Keratinocyte (primary cell): Measurements from ENCODE around the gene PLXDC1. TPM values are rescaled to one million over a fixed set of nuclear protein-coding genes. Genes with fewer than 3 reads are reported as not detected.
"Not testable (repeated sequence)": the region's sequence is repeated elsewhere in the genome, so short reads cannot be mapped to it uniquely, and the experiment has no call there.

ENCODE experiments used
- DNase-seq: peaks from one replicate; pipeline ENCODE4 v3.0.0-alpha.2; 2011; ENCODE audit warnings: low read depth, missing footprints, low spot score
- FAIRE-seq: peaks from 2 replicates; lab custom pipeline; 2011; peaks lifted over from hg19 to GRCh38; lab: Jason Lieb, UNC
- H2AFZ ChIP-seq: 2 replicates; pipeline ENCODE4 v1.6.0; 2012; ENCODE audit warnings: low read length, control low read depth, inconsistent platforms; ENCODE audit not compliant: control insufficient read depth
- H3K27ac ChIP-seq: 2 replicates; pipeline ENCODE4 v1.5.1; 2011; ENCODE audit warnings: low read length; ENCODE audit not compliant: control insufficient read depth, insufficient read depth
- H3K27me3 ChIP-seq: 3 replicates; pipeline ENCODE4 v1.6.0; 2011; ENCODE audit warnings: low read length; ENCODE audit not compliant: control insufficient read depth, insufficient read depth; ENCODE audit errors: extremely low read depth
- H3K36me3 ChIP-seq, 2 experiments: 2 replicates in 1 of 2; 3 replicates in 1 of 2; pipeline ENCODE4 v1.5.1; 2011; ENCODE audit warnings: low read length in 2 of 2, mild to moderate bottlenecking in 1 of 2; ENCODE audit not compliant: control insufficient read depth in 2 of 2, insufficient read depth in 2 of 2; ENCODE audit errors: extremely low read depth in 1 of 2
- H3K4me1 ChIP-seq: 3 replicates; pipeline ENCODE4 v1.5.1; 2011; ENCODE audit warnings: low read length; ENCODE audit not compliant: control insufficient read depth, insufficient read depth; ENCODE audit errors: extremely low read depth
- H3K4me2 ChIP-seq: 3 replicates; pipeline ENCODE4 v1.6.0; 2011; ENCODE audit warnings: low read depth, low read length; ENCODE audit not compliant: control insufficient read depth, insufficient read depth; ENCODE audit errors: extremely low read depth
- H3K4me3 ChIP-seq, 3 experiments: fragments of 200-600 bp in 1 of 3; sonication (generic) in 1 of 3; 2 replicates in 2 of 3; 3 replicates in 1 of 3; pipeline ENCODE4 v1.5.1; 2011 to 2016; ENCODE audit warnings: low read length in 3 of 3, mild to moderate bottlenecking in 3 of 3, control low read depth in 2 of 3, inconsistent platforms in 1 of 3, low read depth in 1 of 3, mixed read lengths in 1 of 3, mixed run types in 1 of 3, moderate library complexity in 1 of 3; ENCODE audit not compliant: control insufficient read depth in 2 of 3, insufficient read depth in 2 of 3; ENCODE audit errors: extremely low read depth in 1 of 3
- H3K79me2 ChIP-seq: 2 replicates; pipeline ENCODE4 v1.6.0; 2012; ENCODE audit warnings: low read length; ENCODE audit not compliant: control insufficient read depth, insufficient read depth
- H3K9ac ChIP-seq: 3 replicates; pipeline ENCODE4 v1.6.0; 2011; ENCODE audit warnings: low read length; ENCODE audit not compliant: control insufficient read depth, insufficient read depth; ENCODE audit errors: extremely low read depth
- H3K9me1 ChIP-seq: 3 replicates; pipeline ENCODE4 v1.6.0; 2011; ENCODE audit warnings: low read length; ENCODE audit not compliant: control insufficient read depth, insufficient read depth; ENCODE audit errors: extremely low read depth
- H3K9me3 ChIP-seq: 2 replicates; pipeline ENCODE4 v1.5.1; 2012; ENCODE audit warnings: low read depth, low read length; ENCODE audit not compliant: control insufficient read depth
- H4K20me1 ChIP-seq: 3 replicates; pipeline ENCODE4 v1.6.0; 2011; ENCODE audit warnings: low read length; ENCODE audit not compliant: control insufficient read depth, insufficient read depth; ENCODE audit errors: extremely low read depth
- EZH2 ChIP-seq: IDR thresholded peaks from one replicate; pipeline ENCODE4 v1.6.1; 2012; ENCODE audit warnings: inconsistent platforms, mild to moderate bottlenecking, low read length, moderate library complexity
- dilution Hi-C: fragments of 300-500 bp; cut with MboI; formaldehyde crosslinking; loops from one replicate; pipeline ENCODE4 v1.7.0; 2020; ENCODE audit warnings: low sequenced_read_pairs; ENCODE audit not compliant: extremely low pct_ligation_motif_present
- polyA plus RNA-seq, 5 experiments: library from polyadenylated mRNA; depleted of rRNA in 3 of 5; stranded (reverse) in 3 of 5; stranded (forward) in 1 of 5; unstranded in 1 of 5; fragments of >200 nt; gene quantifications; 1 replicate in 1 of 5; 2 replicates in 3 of 5; 3 replicates in 1 of 5; pipeline versions ENCODE4 v1.2.1 to v1.2.3, GENCODE V29; 2011 to 2012; ENCODE audit warnings: missing spikeins in 2 of 5, low read depth in 1 of 5, low replicate concordance in 1 of 5
- TF ChIP-seq, protein P1 (sequence below), 3 experiments: IDR thresholded peaks in 1 of 3; conservative IDR thresholded peaks in 1 of 3; optimal IDR thresholded peaks in 1 of 3; 2 replicates in 2 of 3; 3 replicates in 1 of 3; pipeline versions ENCODE3 to v1.5.1; 2011; ENCODE audit warnings: low read length in 3 of 3, mild to moderate bottlenecking in 3 of 3, moderate library complexity in 2 of 3, control low read depth in 1 of 3, inconsistent platforms in 1 of 3; ENCODE audit not compliant: insufficient read depth in 2 of 3; ENCODE audit errors: extremely low read depth in 1 of 3

Gene PLXDC1
- polyA plus RNA-seq, 1 donor (not counting 4 experiments of a cell fraction or from before 2014, with no cell fraction given), result 0.35 TPM

DNA sequence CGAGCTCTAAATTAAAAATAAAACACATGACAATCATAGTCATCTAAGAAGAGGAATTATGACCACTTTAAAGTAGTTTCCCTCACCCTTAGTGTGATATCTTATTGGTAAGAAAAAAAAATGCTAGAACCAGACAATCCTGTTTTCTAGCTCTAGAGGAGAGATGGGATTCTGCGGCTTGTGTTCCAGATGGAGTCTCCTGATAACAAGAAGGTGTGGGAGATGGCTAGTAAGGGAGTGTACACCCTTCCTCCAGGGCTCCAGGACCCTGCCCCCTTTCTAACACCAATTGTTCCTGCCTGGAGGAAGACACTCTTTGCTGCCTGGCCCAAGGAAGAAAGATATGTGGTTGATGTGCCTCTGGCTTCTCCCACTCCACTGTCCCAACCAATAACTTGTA, 115.4 kb downstream of the PLXDC1 start:
- Histone ChIP-seq H3K4me1 (peaks cover 4% of the 10 kb centered on the region), H3K9ac (no peak overlapping the region), H3K27ac (no peak overlapping the region), H3K79me2 (no peaks in the 10 kb centered on the region), H3K27me3 (peaks cover 1% of the 10 kb centered on the region), H3K4me3 (no peak overlapping the region), H3K9me3 (no peaks in the 10 kb centered on the region), H2AFZ (no peak overlapping the region), H3K36me3 (no peaks in the 10 kb centered on the region), H3K9me1 (no peaks in the 10 kb centered on the region), H3K4me2 (no peak overlapping the region), H4K20me1 (no peaks in the 10 kb centered on the region)
- dilution Hi-C loops, result no loop called here
- DNase-seq (no peak), FAIRE-seq (no peak)
- TF ChIP-seq, protein P1, sequence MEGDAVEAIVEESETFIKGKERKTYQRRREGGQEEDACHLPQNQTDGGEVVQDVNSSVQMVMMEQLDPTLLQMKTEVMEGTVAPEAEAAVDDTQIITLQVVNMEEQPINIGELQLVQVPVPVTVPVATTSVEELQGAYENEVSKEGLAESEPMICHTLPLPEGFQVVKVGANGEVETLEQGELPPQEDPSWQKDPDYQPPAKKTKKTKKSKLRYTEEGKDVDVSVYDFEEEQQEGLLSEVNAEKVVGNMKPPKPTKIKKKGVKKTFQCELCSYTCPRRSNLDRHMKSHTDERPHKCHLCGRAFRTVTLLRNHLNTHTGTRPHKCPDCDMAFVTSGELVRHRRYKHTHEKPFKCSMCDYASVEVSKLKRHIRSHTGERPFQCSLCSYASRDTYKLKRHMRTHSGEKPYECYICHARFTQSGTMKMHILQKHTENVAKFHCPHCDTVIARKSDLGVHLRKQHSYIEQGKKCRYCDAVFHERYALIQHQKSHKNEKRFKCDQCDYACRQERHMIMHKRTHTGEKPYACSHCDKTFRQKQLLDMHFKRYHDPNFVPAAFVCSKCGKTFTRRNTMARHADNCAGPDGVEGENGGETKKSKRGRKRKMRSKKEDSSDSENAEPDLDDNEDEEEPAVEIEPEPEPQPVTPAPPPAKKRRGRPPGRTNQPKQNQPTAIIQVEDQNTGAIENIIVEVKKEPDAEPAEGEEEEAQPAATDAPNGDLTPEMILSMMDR (optimal IDR thresholded peaks at IDR 0.05 in 1 of 3, IDR thresholded peaks at IDR 0.05 in 1 of 3, conservative IDR thresholded peaks at IDR 0.05 in 1 of 3; ENCODE audit: extremely low read depth in 1 of 3, insufficient read depth in 2 of 3, low read length in 3 of 3), result no peak
- no peak for TF ChIP-seq EZH2

DNA sequence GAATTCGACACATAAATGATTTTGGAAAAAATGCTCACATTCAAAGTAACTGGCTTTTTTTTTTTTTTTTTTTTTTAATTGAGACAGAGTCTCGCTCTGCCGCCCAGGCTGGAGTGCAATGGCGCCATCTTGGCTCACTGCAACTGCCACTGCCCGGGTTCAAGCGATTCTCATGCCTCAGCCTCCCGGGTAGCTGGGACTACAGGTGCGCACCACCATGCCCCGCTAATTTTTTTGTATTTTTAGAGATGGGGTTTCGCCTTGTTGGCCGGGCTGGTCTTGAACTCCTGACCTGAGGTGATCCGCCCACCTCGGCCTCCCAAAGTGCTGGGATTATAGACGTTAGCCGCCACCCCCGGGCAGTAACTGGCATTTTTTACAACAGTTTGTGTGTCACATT, 115.9 kb downstream of the PLXDC1 start:
- H3K27ac ChIP-seq, H3K4me3 ChIP-seq, H2AFZ ChIP-seq, dilution Hi-C loops, H3K9ac ChIP-seq, H3K79me2 ChIP-seq, H3K4me1 ChIP-seq, H3K36me3 ChIP-seq, DNase-seq, FAIRE-seq, H3K9me3 ChIP-seq, H3K4me2 ChIP-seq, H3K9me1 ChIP-seq, H4K20me1 ChIP-seq, H3K27me3 ChIP-seq: not testable (repeated sequence)

DNA sequence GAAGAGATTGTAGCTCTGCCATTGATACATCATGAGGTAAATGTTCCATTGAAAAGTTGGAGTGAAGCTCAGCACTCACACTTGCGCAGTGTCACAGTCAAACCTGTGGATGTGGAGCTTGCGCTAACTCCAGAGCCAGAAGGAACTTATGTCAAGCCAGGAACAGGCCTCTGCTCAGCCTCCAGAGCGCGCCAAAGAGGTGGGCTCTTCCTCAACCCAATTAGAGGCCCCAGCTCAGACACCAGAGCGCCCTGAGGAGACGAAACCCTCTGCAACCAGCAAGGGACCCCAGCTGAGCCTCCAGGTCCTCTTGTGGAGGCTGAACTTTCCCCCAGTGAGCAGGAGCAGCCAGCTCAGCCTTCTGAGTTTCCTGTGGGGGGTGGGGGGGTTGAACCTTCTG, 122.7 kb downstream of the PLXDC1 start:
- Histone ChIP-seq H3K9me1 (no peaks in the 10 kb centered on the region), H3K36me3 (no peaks in the 10 kb centered on the region), H3K4me2 (no peak overlapping the region), H4K20me1 (no peaks in the 10 kb centered on the region), H3K4me1 (no peaks in the 10 kb centered on the region), H2AFZ (no peak overlapping the region), H3K9ac (no peak overlapping the region), H3K27me3 (peaks cover 21% of the 10 kb centered on the region), H3K27ac (no peak overlapping the region), H3K79me2 (no peaks in the 10 kb centered on the region), H3K4me3 (no peak overlapping the region), H3K9me3 (no peaks in the 10 kb centered on the region)
- FAIRE-seq (no peak), DNase-seq (no peak)
- dilution Hi-C loops, result no loop called here
- no peak for TF ChIP-seq EZH2
- TF ChIP-seq, protein P1 (optimal IDR thresholded peaks at IDR 0.05 in 1 of 3, IDR thresholded peaks at IDR 0.05 in 1 of 3, conservative IDR thresholded peaks at IDR 0.05 in 1 of 3; ENCODE audit: extremely low read depth in 1 of 3, insufficient read depth in 2 of 3, low read length in 3 of 3), result no peak
